IPS DF 6.9 (cell line): ENCODE results near the gene TRIM54.

ENCODE experiments used
- DNase-seq: peaks from one replicate; pipeline ENCODE4 v3.0.0-alpha.2; 2013; ENCODE audit warnings: low read depth, low spot score
- H3K27ac ChIP-seq: one replicate; pipeline ENCODE4 v1.5.1; 2013; ENCODE audit warnings: low read length, control low read depth
- H3K27me3 ChIP-seq: 2 replicates; pipeline ENCODE4 v1.6.1; 2013; ENCODE audit warnings: mild to moderate bottlenecking, low read length; ENCODE audit not compliant: control insufficient read depth, insufficient read depth
- H3K36me3 ChIP-seq: 2 replicates; pipeline ENCODE4 v1.6.1; 2013; ENCODE audit warnings: low read length; ENCODE audit not compliant: control insufficient read depth, insufficient read depth
- H3K4me1 ChIP-seq: 2 replicates; pipeline ENCODE4 v1.6.1; 2013; ENCODE audit warnings: low read length; ENCODE audit not compliant: control insufficient read depth, insufficient read depth
- H3K4me3 ChIP-seq: 2 replicates; pipeline ENCODE4 v1.5.1; 2013; ENCODE audit warnings: mild to moderate bottlenecking, low read length
- H3K9me3 ChIP-seq: 2 replicates; pipeline ENCODE4 v1.6.1; 2013; ENCODE audit warnings: low read length, inconsistent platforms; ENCODE audit not compliant: control insufficient read depth, insufficient read depth
- WGBS: extraction: QIAGEN DNeasy Blood & Tissue Kit; methylation state at CpG from one replicate; pipeline ENCODE4 v1.1.7; 2013; ENCODE audit warnings: mixed read lengths, missing lambda C conversion rate; ENCODE audit not compliant: insufficient read length, insufficient coverage; 5-methylcytosine and 5-hydroxymethylcytosine counted together

The TRIM54 gene

GRCh38 chr2:27281855-27282559, at the start of gene TRIM54:
Gene TRIM54, plus strand, starts transcription at chr2:27282429. Its CDS starts 303 bp downstream, at chr2:27282732.
- Histone ChIP-seq H3K36me3 (no peaks in the 10 kb centered on the region), H3K27ac (no peak within 1 kb of the TSS), H3K4me1 (peaks cover 8% of the 10 kb centered on the region), H3K9me3 (no peaks in the 10 kb centered on the region), H3K4me3 (no peak within 1 kb of the TSS), H3K27me3 (no peaks in the 10 kb centered on the region)
- no peak for DNase-seq
- WGBS, result no CpG with 5 or more reads among the region's 5 CpGs

GRCh38 chr2:27233341-27233740, 48.9 kb upstream of the TRIM54 start:
- Histone ChIP-seq H3K36me3 (peaks cover 69% of the 10 kb centered on the region), H3K4me1 (no peaks in the 10 kb centered on the region), H3K27me3 (no peaks in the 10 kb centered on the region), H3K9me3 (no peaks in the 10 kb centered on the region), H3K27ac (no peak overlapping the region), H3K4me3 (no peak overlapping the region)
- no CpG with 5 or more reads among the region's 14 CpGs for WGBS
- no peak for DNase-seq

- no peak for DNase-seq
- H3K9me3 ChIP-seq, result no peaks in the 10 kb centered on the region
- no peaks in the 10 kb centered on the region for H3K27me3 ChIP-seq
- no CpG with 5 or more reads among the region's 12 CpGs for WGBS
- H3K4me3 ChIP-seq, result no peak overlapping the region
- H3K27ac ChIP-seq, result no peak overlapping the region
- peaks cover 86% of the 10 kb centered on the region for H3K36me3 ChIP-seq
- H3K4me1 ChIP-seq, result no peaks in the 10 kb centered on the region
Observed at GRCh38 chr2:27236136-27236535, 46.1 kb upstream of the TRIM54 start.

- no CpG with 5 or more reads among the region's 3 CpGs for WGBS
- peaks cover 86% of the 10 kb centered on the region for H3K36me3 ChIP-seq
- no peak for DNase-seq
Observed at GRCh38 chr2:27236626-27237025, 45.6 kb upstream of the TRIM54 start.

GRCh38 chr2:27237341-27237945, 44.8 kb upstream of the TRIM54 start:
- Histone ChIP-seq H3K36me3 (peaks cover 86% of the 10 kb centered on the region), H3K9me3 (no peaks in the 10 kb centered on the region), H3K27ac (no peak overlapping the region), H3K4me3 (no peak overlapping the region), H3K27me3 (no peaks in the 10 kb centered on the region), H3K4me1 (no peaks in the 10 kb centered on the region)
- WGBS, result no CpG with 5 or more reads among the region's 15 CpGs
- DNase-seq, result no peak

More at GRCh38 chr2:27236626-27237025, 45.6 kb upstream of the TRIM54 start:
- Histone ChIP-seq H3K4me1 (no peaks in the 10 kb centered on the region), H3K27ac (no peak overlapping the region), H3K27me3 (no peaks in the 10 kb centered on the region), H3K9me3 (no peaks in the 10 kb centered on the region), H3K4me3 (no peak overlapping the region)

- no peaks in the 10 kb centered on the region for H3K9me3 ChIP-seq
- no peaks in the 10 kb centered on the region for H3K4me1 ChIP-seq
- no peak for DNase-seq
- no peaks in the 10 kb centered on the region for H3K27me3 ChIP-seq
- no peak overlapping the region for H3K4me3 ChIP-seq
- no CpG with 5 or more reads among the region's 8 CpGs for WGBS
- H3K36me3 ChIP-seq, result peaks cover 86% of the 10 kb centered on the region
- H3K27ac ChIP-seq, result no peak overlapping the region
Observed at GRCh38 chr2:27238976-27239375, 43.3 kb upstream of the TRIM54 start.

- no peak for DNase-seq
- Histone ChIP-seq H3K4me1 (no peaks in the 10 kb centered on the region), H3K9me3 (no peaks in the 10 kb centered on the region), H3K27ac (no peak overlapping the region), H3K27me3 (no peaks in the 10 kb centered on the region), H3K36me3 (peaks cover 79% of the 10 kb centered on the region), H3K4me3 (no peak overlapping the region)
- no CpG with 5 or more reads among the region's 9 CpGs for WGBS
Observed at GRCh38 chr2:27240406-27240805, 41.8 kb upstream of the TRIM54 start.

GRCh38 chr2:27241761-27242613, 40.2 kb upstream of the TRIM54 start:
- no peaks in the 10 kb centered on the region for H3K9me3 ChIP-seq

GRCh38 chr2:27242614-27242951, 39.6 kb upstream of the TRIM54 start:
- DNase-seq, result no peak
- no peaks in the 10 kb centered on the region for H3K9me3 ChIP-seq
- peaks cover 64% of the 10 kb centered on the region for H3K36me3 ChIP-seq
- no CpG with 5 or more reads among the region's 16 CpGs for WGBS
- H3K27ac ChIP-seq, result no peak overlapping the region
- H3K4me1 ChIP-seq, result no peaks in the 10 kb centered on the region
- no peaks in the 10 kb centered on the region for H3K27me3 ChIP-seq
- no peak overlapping the region; the same call in 1 of the 2 replicates for H3K4me3 ChIP-seq

More at GRCh38 chr2:27241761-27242613, 40.2 kb upstream of the TRIM54 start:
- Histone ChIP-seq H3K4me1 (no peaks in the 10 kb centered on the region), H3K4me3 (no peak overlapping the region), H3K27ac (no peak overlapping the region), H3K27me3 (no peaks in the 10 kb centered on the region), H3K36me3 (peaks cover 69% of the 10 kb centered on the region)
- no peak for DNase-seq
- WGBS, result no CpG with 5 or more reads among the region's 24 CpGs

GRCh38 chr2:27243391-27244130, 38.7 kb upstream of the TRIM54 start:
- no peaks in the 10 kb centered on the region for H3K27me3 ChIP-seq
- no peaks in the 10 kb centered on the region for H3K4me1 ChIP-seq
- no peak overlapping the region for H3K4me3 ChIP-seq
- H3K9me3 ChIP-seq, result no peaks in the 10 kb centered on the region
- WGBS, result no CpG with 5 or more reads among the region's 19 CpGs
- no peak for DNase-seq
- peaks cover 56% of the 10 kb centered on the region for H3K36me3 ChIP-seq
- no peak overlapping the region for H3K27ac ChIP-seq
